ENCODE results near the gene AKNA.

Gene AKNA

DNA sequence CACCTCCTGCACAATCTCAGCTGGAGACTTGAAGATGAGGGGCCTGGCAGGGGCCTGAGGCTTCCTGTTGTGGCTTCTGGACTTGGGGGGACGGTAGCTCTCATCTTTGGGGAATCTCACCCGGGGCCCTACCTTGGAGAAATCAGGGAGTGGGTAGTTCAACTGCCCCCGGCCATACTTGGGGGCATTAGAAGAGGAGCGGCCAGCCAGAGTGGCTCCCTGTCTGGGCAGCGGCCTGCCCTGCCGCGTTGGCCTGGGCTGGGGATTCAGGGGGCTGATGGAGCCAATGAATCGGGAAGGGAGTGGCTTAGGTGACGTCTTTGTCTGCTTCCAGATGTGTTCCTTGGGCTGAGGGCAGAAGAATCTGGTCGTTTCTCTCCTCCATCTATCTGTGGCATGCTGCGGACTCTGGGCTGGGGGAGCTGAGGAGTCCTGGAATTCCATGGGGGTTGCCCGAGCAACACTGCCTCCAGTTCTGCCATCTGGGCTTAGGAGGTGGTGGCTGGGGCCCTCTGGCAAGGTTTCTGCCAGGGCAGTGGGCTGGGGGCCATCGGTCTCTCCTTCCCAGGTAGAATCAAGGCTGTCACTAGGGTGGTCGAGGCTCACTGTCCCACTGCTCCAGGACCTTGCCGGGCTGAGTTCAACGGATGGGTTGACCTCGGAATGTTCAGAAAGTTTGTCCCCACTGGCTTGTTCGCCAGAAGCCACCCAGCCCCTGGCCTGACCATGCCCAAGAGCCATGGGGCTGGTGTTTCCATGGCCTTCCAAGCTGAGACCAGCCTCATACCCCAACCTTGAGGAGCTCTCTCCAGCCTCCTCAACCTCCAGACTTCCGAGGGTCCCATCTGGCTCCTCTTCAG, 11.0 kb downstream of the AKNA start:
- DNase-seq (ENCODE audit: low spot score): no peak

DNA sequence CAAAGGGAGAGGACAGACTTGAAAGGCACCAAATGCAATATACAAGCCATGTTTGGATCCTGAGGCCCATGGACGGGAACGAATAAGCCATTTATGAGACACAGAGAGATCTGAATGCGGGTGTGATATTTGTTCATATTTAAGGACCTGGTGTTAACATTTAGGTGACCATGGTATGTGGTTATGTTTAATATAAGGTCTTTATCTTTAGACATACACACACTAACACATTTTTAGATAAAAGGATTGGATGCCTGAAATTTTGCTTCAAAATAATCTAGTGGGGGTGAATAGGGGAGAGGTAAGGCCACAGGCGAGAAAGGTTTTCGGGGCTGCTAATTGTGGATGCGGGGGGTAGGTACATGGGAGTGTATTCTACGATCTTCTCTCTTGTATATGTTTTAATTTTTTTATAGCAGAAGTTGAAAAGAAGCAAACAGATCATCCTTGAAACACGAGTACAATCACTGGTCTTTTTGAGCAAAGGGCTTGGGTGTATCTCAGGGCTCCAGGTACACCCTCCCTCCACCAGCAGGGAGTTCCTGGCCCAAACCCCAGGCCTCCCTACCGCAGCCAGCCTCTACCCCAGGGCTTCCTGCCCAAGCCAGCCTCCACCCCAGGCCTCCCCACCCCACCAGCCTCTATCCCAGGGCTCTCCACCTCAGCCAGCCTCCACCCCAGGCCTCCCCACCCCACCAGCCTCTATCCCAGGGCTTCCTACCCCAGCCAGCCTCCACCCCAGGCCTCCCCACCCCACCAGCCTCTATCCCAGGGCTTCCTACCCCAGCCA, 12.2 kb downstream of the AKNA start:
- DNase-seq (ENCODE audit: low spot score): no peak

DNA sequence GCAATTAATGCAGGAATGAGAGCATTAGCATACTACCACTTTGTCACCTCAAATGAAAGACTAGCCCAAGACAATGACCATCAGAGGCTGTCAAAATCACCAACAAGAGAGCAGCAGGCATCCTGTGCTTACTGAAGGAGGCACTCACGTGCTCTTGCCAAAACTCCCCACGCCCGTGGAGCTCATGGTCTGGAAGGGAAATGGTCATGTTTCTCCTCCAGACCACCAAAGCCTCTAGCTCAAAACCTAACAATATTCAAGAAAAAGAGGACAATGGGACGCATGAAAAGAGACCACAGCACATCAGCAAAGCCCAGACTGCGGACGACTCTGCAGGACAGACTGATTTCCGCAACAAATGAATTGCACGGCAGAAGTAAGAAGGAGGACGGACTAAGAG, 12.8 kb downstream of the AKNA start:
- DNase-seq (ENCODE audit: low spot score): no peak

DNA sequence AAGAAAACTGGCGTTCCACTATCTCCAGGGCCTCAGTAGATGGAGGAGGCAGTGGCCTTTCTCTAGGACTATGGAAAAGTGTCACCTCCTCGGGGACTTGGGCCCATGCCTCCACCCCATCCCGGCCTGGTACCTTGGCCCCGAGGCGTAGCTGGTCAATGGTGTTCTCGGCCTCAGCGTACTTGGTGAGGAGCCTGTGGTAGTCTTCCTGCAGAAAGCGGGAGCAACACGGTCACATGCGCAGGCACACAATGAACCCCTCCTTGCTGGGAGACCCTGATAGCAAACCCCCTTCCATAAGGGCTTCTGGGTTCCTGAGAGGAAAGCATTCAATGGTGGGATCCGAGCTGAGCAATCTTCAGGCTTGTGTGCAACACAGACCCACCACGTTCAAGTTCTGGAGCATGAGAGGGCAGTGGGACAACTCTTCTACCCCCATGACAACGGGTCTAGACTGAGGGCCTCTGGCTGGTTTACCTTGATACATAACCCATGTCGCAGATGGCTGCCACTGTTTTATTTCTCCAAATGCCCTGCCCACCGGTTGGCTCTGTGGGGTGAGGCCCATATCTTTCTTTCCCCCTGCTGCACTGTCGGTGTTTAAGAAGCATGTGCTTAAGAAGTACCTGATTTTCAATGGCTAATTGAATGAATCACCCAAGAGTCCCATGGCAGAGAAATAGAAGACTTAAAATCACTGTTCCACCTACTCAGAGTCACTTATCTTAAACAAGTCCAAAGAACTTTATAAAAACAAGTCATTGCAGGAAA, 13.6 kb downstream of the AKNA start:
- no peak for DNase-seq (ENCODE audit: low spot score)

DNA sequence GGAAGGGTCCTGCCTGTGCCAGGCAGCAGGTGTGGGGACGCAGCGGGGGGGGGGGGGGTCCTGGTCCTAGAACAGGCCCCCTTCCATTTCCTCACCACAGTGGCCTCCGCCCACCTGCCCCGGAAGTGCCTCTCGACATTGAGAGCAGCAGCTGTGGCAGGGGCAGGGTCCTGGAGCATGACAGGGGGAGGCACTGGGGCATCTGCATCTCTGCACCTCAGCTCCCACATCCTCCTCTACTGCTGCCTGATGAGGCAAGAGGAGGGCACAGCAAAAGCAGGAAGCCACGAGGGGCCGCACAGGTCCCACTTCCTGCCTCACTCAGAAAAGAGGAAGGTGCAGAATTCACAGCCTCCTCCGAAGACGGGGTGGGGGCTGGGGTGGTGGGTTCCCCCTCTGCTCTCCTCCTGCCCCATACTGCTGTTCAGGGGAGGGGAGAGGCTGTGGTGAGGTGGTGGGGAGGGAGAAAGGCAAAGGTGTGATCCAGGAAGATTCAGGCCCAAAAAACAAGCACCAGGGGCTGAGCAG, 14.8 kb downstream of the AKNA start:
- DNase-seq (ENCODE audit: low spot score): no peak

DNA sequence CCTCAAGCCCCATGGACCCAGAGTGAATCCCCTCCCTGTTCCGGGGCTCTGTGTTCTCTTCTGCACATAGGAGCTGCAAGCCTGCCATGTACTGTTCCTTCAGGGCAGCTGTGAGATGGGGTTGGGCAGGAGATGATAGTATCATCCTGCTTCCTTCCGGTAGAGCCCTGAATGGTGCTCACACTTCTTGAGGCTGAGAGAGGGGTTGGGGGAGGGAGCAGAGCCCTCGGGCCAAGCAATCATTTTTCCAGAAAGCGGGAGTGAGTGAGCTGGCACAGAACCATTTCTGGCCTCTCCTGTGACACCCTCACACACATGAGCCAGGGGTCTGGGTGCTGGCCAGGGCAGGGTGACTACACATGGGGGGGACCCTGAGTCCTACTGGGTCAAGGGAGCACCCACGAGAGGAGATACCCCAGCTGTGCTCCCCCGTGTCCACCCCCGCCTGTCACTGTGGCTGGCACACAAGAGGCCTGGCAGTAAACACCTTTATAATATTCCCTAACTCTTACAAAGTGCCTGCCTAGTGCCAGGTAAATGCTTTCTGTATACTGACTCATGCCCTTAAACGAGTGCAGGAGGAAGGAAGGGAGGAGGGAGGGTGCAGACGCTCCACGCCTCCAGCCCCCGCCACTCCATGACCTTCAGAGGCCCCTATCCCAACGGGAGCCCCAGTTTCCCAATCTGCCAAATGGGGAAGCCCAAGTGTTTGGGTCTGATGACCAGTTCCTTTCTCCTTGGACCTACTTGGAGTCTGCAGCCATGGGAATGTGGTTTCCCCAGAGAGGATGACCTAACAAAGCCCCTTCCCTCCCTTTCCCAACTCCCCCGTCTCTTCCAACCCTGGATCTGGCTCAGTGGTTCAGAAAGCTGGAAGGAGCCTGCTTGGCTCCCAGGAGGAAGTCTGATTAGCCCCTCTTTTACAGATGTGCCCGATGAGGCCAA, 15.5 kb downstream of the AKNA start:
- DNase-seq (ENCODE audit: low spot score): no peak

DNA sequence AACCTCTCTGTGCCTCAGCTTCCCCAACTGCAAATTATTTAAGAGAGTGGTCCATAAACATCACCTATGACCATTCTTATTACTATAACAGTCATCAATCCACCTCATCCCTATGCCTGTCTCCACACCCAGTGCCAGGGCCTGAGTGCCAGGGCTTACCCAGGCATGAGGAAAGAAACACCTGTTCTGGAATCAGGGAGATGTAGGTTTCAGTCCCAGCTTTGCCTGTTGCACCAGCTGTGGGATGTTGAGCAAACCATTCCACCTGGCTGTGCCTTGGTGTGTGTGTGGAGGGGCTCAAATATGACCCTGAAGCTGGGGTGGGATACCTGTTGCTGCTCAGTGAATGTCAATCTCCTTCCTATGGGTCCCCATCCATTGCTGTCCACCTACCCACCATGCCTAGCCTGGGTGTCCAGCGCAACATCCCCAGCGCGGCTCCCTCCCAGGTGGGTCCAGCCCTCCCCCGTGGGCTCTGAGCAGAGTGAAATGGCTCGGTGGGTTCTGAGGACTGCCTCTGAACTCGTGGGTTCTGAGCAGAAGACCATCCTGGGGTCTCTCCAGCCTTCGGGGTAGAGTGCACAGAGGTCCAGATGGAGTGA, 16.3 kb downstream of the AKNA start:
- no peak for DNase-seq (ENCODE audit: low spot score)

DNA sequence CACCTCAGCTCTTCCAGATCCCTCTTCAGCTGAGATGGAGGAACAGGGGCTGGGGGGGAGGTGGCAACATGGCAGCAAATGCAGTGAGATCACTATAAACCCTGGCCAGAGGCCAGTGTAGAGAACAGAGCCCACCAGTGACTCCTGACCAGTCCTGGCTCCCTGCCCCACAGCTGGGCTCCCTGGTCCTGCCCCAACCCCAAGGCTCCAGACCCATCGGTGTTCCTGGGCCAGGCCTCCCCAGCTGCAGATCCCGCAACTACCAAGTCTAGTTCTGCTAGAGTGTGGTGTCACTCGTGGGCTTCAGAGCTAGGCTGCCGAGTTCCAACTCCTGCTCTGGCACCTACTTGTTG, 16.8 kb downstream of the AKNA start:
- no peak for DNase-seq (ENCODE audit: low spot score)

DNA sequence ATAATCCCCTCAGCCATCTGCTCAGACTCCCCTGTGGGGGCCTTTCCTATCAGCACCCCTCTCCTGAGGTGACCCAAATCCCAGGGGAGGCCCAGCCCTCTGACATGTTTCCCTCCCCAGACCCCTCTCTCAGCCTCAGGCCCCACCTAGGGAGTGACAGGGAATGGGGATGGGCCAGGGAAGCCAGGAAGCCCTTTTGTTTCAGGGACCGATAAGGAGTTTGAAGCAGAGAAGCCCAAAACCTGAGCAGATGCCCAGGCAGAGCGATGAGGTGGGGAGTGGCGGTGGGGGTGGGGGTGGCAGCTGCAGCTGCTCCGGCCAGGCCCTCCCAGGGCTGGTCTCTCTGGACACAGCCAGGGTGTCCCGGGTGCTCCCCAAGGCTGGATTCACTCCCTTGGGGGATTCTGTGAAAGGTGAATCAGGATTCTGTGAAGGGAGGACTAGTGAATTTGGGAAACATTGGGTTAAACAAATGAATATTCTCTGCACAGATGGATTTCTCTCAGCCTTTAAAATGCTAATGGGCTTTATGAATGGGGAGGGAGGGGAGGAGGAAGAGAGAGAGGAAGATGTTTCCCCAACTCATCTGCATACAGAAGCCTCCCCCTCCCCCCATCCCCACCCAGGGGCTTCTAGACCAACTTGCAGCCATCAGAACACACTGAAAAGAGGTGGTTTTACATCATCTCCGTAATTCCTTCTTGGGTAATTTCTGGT, 17.4 kb downstream of the AKNA start:
- DNase-seq (ENCODE audit: low spot score): no peak

DNA sequence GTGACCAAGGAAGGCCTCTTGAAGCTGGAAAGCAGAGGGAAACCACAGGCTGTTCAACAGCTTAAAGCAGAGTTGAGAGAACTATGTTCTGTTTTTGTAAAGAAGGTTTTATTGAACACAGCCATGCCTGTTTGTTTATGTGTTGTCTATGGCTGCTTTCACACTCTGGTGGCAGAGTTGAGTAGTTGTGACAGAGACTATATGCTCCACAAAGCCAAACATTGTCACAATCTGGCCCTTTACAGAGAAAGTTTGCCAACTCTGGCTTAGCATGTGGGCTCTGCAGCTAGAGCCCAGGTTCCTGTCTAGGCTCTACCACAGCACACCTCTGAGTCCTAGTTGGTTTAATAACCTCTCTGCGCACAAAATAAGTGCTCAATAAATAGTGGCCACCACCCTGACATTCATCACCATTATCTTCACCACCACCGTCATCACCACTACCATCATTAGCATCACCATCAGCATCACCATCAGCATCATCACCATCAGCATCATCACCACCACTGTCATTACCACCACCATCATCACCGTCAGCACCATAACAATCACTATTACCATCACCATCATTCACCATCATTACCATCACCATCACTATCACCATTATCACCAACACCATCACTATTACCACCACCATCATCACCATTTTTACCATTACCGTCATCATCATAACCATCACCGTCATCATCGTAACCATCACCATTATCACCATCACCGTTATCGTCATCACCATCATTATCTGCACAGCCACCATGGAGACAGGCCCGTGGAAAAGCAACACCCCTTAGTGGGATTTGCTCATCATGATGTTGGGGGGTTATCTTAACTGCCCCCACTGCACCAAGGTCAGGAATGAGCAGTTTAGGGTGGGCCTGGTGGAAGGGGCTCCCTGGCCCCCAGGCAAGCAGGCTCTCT, 18.3 kb downstream of the AKNA start:
- no peak for DNase-seq (ENCODE audit: low spot score)

DNA sequence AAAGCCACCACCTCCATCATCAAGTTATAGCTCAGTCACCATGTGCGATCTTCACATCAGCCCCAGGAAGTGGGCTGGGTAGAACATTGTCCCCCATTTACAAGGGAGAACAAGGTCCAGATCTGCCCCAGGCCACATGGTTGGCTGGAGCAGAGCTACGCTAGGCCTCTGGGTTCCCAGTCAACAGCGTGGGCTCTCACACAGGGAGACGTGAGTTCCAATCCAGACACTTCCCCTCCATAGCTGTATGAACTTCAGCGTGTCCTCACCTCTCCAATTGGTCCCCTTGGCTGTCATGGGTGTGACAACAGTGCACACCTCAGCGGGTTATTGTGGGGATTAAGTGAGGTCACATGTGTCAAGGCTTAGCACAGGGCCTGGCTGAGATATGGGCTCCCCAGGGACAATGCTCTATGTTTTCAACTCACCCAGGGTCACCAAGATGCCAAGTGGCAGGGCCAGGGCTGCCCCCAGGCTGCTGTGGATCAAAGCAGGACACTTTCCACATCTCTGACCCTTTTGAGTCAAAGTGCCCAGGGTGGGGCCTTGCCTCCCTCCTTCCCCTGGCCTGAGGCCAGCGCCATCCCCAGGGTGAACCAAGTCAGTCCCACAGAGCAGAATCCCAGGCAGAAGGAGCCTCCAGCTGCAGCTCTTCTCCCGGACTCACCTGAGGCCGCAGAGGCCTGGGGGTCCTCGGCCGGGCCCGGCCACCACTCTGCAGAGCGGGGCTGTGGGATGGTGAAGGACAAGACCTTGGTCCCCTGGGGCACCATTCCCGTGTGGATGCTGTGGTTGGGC, 19.8 kb downstream of the AKNA start:
- no peak for DNase-seq (ENCODE audit: low spot score)

DNA sequence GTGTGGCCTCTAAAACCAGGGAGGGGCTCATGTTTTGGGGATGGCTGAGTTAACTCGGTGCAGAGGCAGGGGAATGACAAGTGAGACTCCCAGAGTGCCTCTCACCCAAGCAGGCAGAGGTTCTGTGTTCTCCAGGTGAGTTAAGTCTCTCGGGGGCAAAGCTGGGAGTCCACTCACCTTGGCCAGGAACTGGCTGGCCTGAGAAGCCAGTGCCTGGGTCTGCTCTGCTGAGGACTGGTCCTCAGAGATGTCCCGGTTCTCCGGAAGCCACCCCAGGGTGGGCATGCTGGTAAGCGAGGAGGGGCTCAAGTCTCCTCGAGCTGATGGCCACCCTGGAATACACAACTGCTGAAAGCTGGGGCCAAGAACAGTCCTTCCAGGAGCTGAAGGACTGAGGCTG, 20.4 kb downstream of the AKNA start:
- DNase-seq (ENCODE audit: low spot score): no peak

DNA sequence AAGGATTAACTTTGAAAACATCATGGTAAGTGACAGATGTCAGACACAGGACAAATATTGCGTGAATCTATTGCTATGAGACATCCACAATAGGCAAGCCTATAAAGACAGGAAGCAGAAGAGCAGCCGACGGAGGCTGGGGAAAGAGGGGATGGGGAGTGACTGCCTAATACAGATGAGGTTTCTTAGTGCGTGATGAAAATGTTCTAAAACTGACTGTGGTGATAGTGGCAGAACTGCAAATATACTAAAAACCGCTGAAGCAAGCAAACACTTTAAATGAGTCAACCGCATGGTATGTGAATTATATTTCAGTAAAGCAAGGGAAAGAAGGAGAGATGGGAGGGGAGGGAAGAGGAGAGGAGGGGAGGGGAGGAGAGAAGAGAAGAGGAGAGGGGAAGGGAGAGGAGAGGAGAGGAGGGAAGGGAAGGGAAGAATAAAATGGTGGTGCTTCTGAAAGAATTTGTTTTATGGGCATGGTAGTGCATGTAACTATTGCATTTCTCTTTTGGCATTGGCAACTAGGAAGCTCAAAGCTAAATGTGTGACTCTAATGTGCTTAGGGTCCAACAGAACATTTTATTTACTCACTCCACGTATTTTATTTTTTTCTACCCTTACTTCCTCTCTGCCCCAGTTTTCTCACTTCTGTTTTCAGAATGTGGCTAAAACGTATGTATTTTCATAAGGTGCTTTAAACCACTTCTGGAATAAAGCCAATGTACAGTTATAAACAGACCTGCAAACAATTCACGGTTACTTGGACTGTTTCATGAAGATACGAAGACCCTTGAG, 21.3 kb downstream of the AKNA start:
- DNase-seq (ENCODE audit: low spot score): peak; percentile 84

DNA sequence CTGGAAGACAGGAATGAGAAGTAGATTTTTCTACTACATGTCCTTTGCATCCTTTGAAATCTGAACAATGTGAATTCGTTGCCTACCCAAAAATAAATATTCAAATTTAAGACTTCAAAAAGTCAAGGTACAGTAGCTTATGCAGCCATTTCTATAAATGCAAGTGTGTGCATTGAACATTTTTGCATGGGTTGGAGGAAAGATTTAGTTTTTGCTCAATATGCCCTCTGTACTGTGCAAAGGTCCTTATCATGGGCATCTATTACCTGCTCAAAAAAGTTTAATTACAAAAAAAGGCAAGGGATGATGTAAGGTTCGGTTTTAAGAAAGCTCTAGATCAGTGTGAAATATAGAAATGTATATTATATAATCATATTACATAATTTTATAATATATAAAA, 22.6 kb downstream of the AKNA start:
- no peak for DNase-seq (ENCODE audit: low spot score)

DNA sequence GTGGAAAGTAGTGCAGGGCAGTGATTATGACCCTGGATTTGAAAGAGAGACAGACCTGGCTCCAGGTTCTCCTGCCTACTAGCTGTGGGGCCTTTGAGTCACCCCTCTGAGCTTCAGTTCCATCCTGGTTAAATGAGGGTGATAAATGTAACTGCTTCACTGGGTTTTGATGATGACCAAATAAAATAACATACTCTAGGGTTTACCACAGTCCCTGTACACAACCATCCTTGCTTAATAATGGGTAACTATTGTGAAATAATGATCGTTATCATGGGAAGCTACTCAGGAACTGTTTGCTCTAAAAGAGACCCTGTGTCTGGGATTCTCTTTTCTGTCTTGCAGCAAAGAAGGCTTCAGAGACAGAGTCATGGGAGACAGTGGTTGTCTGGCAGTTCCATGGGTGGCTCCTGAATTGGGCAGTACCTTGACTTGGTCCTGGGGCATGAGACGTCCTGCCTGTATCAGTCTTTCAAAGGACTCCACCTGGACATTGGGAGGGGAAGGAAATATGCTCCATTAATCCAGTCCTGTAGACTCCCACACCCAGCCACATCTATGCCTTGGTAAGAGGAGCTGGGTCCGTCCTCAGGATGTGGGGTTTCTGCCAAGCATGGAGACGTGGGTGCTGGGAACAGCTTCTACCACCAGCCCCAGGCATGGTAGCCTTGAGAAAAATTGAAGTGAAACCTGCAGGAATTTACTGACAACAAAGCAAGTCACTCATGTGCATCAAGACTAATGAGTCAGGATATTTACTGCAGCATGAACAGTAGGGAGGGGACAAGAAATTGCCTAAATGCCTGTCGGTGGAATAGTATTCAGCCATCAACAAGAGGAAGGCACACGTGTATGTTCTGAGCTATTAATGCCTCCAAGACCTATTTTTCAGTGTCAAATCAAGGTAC, 23.4 kb downstream of the AKNA start:
- peak; percentile 77 for DNase-seq (ENCODE audit: low spot score)

DNA sequence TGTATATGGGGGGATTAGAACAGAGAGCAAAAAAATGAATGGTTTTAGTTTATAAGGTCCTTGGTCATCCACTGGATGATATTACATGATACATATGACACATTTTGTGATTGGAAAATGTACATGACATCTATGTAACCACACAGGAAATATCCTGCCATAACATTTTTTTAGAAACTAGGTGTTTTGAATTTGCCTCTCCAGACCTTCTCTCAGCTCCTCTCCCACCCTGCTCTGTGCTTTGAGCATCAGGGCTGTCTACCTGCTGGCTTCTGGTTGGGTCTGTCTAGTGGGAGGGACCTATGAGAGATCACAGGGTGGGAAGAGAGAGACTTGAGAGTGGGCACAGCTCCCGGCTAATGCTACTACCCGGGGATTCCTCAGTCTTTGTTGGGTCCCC, 24.4 kb downstream of the AKNA start:
- no peak for DNase-seq (ENCODE audit: low spot score)

All from AG08395 (cell line).